GM23338 (cell line): ENCODE data around the gene SNTB2. TPM values are rescaled to one million over a fixed set of nuclear protein-coding genes. Genes with fewer than 3 reads are reported as not detected.

Source experiments
- ATAC-seq: fragments of 200-7000 bp; cut with Tn5 transposase; 3 replicates; pipeline ENCODE4 v1.9.1; 2020
- DNase-seq: peaks from one replicate; pipeline ENCODE4 v3.0.0-alpha.2; 2015; ENCODE audit warnings: low spot score
- H2AFZ ChIP-seq: fragments of 200-600 bp; sonication (generic); 2 replicates; pipeline ENCODE4 v1.8.0; 2016; ENCODE audit warnings: antibody characterized with exemption, mild to moderate bottlenecking, moderate library complexity
- H3F3A ChIP-seq: fragments of 200-600 bp; sonication (generic); replicated peaks from 2 replicates; pipeline ENCODE4 v1.8.0; 2017; ENCODE audit warnings: antibody characterized with exemption, mixed run types, low read depth
- H3K27ac ChIP-seq: fragments of 200-600 bp; sonication (generic); 2 replicates; pipeline ENCODE4 v1.6.1; 2016; ENCODE audit warnings: low read depth
- H3K27me3 ChIP-seq: fragments of 200-600 bp; sonication (generic); 2 replicates; pipeline ENCODE4 v1.8.0; 2016; ENCODE audit warnings: mild to moderate bottlenecking, mixed run types, moderate library complexity; ENCODE audit not compliant: insufficient read depth
- H3K36me3 ChIP-seq: fragments of 200-600 bp; sonication (generic); 2 replicates; pipeline ENCODE4 v1.8.0; 2016; ENCODE audit warnings: mild to moderate bottlenecking; ENCODE audit not compliant: insufficient read depth
- H3K4me1 ChIP-seq: fragments of 200-600 bp; sonication (generic); 2 replicates; pipeline ENCODE4 v1.8.0; 2016; ENCODE audit warnings: mild to moderate bottlenecking, moderate library complexity; ENCODE audit not compliant: insufficient read depth
- H3K4me2 ChIP-seq: fragments of 200-600 bp; sonication (generic); 2 replicates; pipeline ENCODE4 v1.7.1; 2017; ENCODE audit warnings: mixed run types
- H3K4me3 ChIP-seq: fragments of 200-600 bp; sonication (generic); 2 replicates; pipeline ENCODE4 v1.6.1; 2016; ENCODE audit warnings: mixed run types
- H3K79me2 ChIP-seq: fragments of 200-600 bp; sonication (generic); replicated peaks from 2 replicates; pipeline ENCODE4 v1.8.0; 2017; ENCODE audit warnings: mild to moderate bottlenecking; ENCODE audit not compliant: insufficient read depth
- H3K9me2 ChIP-seq: fragments of 200-600 bp; sonication (generic); 2 replicates; pipeline ENCODE4 v1.8.0; 2017; ENCODE audit not compliant: insufficient read depth
- H4K20me1 ChIP-seq: fragments of 200-600 bp; sonication (generic); replicated peaks from 2 replicates; pipeline ENCODE4 v1.8.0; 2017; ENCODE audit warnings: mild to moderate bottlenecking; ENCODE audit not compliant: insufficient read depth
- H3K27ac Mint-ChIP-seq: 2 replicates; pipeline ENCODE4 v1.8.0; 2020; ENCODE audit warnings: inconsistent platforms, mild to moderate bottlenecking, moderate library complexity, mixed read lengths
- H3K27me3 Mint-ChIP-seq: 3 replicates; pipeline ENCODE4 v1.8.0; 2022; ENCODE audit warnings: low read depth, mild to moderate bottlenecking, moderate library complexity, mixed read lengths, inconsistent platforms; ENCODE audit not compliant: insufficient read depth, poor library complexity
- H3K36me3 Mint-ChIP-seq: 3 replicates; pipeline ENCODE4 v1.8.0; 2021; ENCODE audit warnings: low read depth, mild to moderate bottlenecking, inconsistent platforms, moderate library complexity, mixed read lengths
- H3K4me1 Mint-ChIP-seq: 3 replicates; pipeline ENCODE4 v1.8.0; 2020; ENCODE audit warnings: mild to moderate bottlenecking, inconsistent platforms, mixed read lengths
- H3K4me3 Mint-ChIP-seq: 3 replicates; pipeline ENCODE4 v1.8.0; 2021; ENCODE audit warnings: moderate library complexity, mild to moderate bottlenecking, inconsistent platforms, mixed read lengths
- H3K9me3 Mint-ChIP-seq: 3 replicates; pipeline ENCODE4 v1.8.0; 2020; ENCODE audit warnings: moderate library complexity, mild to moderate bottlenecking, inconsistent platforms, mixed read lengths
- CREB1 ChIP-seq: fragments of 250-450 bp; sonication (Bioruptor Pico); IDR thresholded peaks from 2 replicates; pipeline ENCODE4 v1.5.0; 2020; ENCODE audit warnings: low read depth, mild to moderate bottlenecking, moderate library complexity
- EZH2 ChIP-seq: fragments of 200-600 bp; sonication (generic); IDR thresholded peaks from one replicate; pipeline ENCODE4 v1.8.0; 2017; ENCODE audit warnings: antibody characterized with exemption, mild to moderate bottlenecking, low read depth; ENCODE audit not compliant: unreplicated experiment
- EZH2phosphoT487 ChIP-seq: fragments of 200-600 bp; sonication (generic); IDR thresholded peaks from one replicate; pipeline ENCODE4 v1.8.1; 2018; ENCODE audit warnings: antibody characterized with exemption; ENCODE audit not compliant: unreplicated experiment
- JUNB ChIP-seq: IDR thresholded peaks from one replicate; pipeline ENCODE4 v1.6.1; 2016; ENCODE audit warnings: antibody characterized with exemption; ENCODE audit not compliant: unreplicated experiment
- NANOG ChIP-seq: IDR thresholded peaks from 2 replicates; pipeline ENCODE4 v1.6.1; 2016; ENCODE audit warnings: antibody characterized with exemption, borderline replicate concordance
- POLR2AphosphoS5 ChIP-seq: IDR thresholded peaks from 2 replicates; pipeline ENCODE4 v1.6.1; 2016; ENCODE audit warnings: antibody characterized with exemption, low read depth
- REST ChIP-seq: IDR thresholded peaks from one replicate; pipeline ENCODE4 v1.6.1; 2018; ENCODE audit warnings: antibody characterized with exemption; ENCODE audit not compliant: unreplicated experiment
- STAT1 ChIP-seq: IDR thresholded peaks from one replicate; pipeline ENCODE4 v1.6.1; 2016; ENCODE audit warnings: antibody characterized with exemption; ENCODE audit not compliant: unreplicated experiment
- ZNF114 ChIP-seq: fragments of 250-450 bp; sonication (Bioruptor Pico); IDR thresholded peaks from 2 replicates; pipeline ENCODE4 v1.5.0; 2020; ENCODE audit warnings: mild to moderate bottlenecking, moderate library complexity
- ZNF331 ChIP-seq: fragments of 250-450 bp; sonication (Bioruptor Pico); IDR thresholded peaks from 2 replicates; pipeline ENCODE4 v1.5.0; 2020; ENCODE audit warnings: low read depth, mild to moderate bottlenecking, moderate library complexity
- polyA plus RNA-seq: library from polyadenylated mRNA; unstranded; fragments of >200 nt; fragmentation: Nextera tagmentation; extraction: Ambion mirVana; gene quantifications from 2 replicates; pipeline ENCODE4 v1.2.1, GENCODE V29; 2016
- total RNA-seq: library from RNA; depleted of rRNA; stranded (reverse); fragments of >200 nt; shearing (Covaris generic); gene quantifications from 2 replicates; pipeline ENCODE4 v1.2.3, GENCODE V29; 2014
- TF ChIP-seq, protein P1 (sequence below), 2 experiments: fragments of 200-600 bp in 1 of 2; sonication (generic) in 1 of 2; conservative IDR thresholded peaks; 2 replicates each; pipeline versions ENCODE4 v1.5.1 to v1.6.1; 2016 to 2017; ENCODE audit warnings: antibody characterized with exemption in 2 of 2, low read depth in 2 of 2, mild to moderate bottlenecking in 2 of 2, moderate library complexity in 1 of 2
- TF ChIP-seq, protein P2 (sequence below): fragments of 250-450 bp; sonication (Bioruptor Pico); IDR thresholded peaks from 2 replicates; pipeline ENCODE4 v1.5.0; 2020; ENCODE audit warnings: mild to moderate bottlenecking, moderate library complexity
- TF ChIP-seq, protein P3 (sequence below): IDR thresholded peaks from 2 replicates; pipeline ENCODE4 v1.6.1; 2016; ENCODE audit warnings: antibody characterized with exemption

Gene SNTB2
- total and polyA plus RNA-seq, 2 experiments from 2014 or later = 4.8 to 42.7 TPM

DNA sequence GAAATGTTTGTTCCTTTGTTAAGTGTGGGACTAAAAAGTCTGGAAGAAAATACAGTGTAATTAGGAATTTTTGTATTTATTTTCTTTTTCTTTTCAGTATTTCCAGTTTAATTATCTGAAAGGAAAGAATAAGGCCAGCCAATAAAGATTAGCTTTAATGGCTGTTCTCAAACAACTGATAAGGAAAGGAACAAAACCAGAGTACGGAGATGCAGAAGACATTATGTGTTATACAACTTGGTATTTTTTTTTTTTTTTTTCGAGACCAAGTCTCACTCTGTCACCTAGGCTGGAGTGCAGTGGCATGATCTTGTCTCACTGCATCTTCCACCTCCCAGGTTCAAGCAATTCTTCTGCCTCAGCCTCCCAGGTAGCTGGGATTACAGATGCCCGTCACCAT, 47.5 kb downstream of the SNTB2 start:
- Mint-ChIP-seq H3K27me3 (no peaks in the 10 kb centered on the region), H3K4me3 (no peak overlapping the region)
- H3K4me2 ChIP-seq = no peak overlapping the region

More for the DNA sequence above, 47.5 kb downstream of the SNTB2 start:
- H3K36me3 Mint-ChIP-seq = no peaks in the 10 kb centered on the region
- Histone ChIP-seq H3K27ac (no peak overlapping the region), H2AFZ (no peak overlapping the region), H3K9me2 (no peaks in the 10 kb centered on the region), H3K4me3 (no peak overlapping the region), H3K27me3 (no peaks in the 10 kb centered on the region), H3K4me1 (no peaks in the 10 kb centered on the region), H3F3A (no peaks in the 10 kb centered on the region), H3K36me3 (no peaks in the 10 kb centered on the region), H4K20me1 (no peaks in the 10 kb centered on the region), H3K79me2 (peaks cover 18% of the 10 kb centered on the region; the same call in 1 of the 2 replicates)
- H3K27ac Mint-ChIP-seq = no peak overlapping the region
- no peaks in the 10 kb centered on the region for H3K4me1 Mint-ChIP-seq
- no peak for ATAC-seq
- DNase-seq = no peak
- H3K9me3 Mint-ChIP-seq = no peaks in the 10 kb centered on the region
- TF ChIP-seq, protein P1, sequence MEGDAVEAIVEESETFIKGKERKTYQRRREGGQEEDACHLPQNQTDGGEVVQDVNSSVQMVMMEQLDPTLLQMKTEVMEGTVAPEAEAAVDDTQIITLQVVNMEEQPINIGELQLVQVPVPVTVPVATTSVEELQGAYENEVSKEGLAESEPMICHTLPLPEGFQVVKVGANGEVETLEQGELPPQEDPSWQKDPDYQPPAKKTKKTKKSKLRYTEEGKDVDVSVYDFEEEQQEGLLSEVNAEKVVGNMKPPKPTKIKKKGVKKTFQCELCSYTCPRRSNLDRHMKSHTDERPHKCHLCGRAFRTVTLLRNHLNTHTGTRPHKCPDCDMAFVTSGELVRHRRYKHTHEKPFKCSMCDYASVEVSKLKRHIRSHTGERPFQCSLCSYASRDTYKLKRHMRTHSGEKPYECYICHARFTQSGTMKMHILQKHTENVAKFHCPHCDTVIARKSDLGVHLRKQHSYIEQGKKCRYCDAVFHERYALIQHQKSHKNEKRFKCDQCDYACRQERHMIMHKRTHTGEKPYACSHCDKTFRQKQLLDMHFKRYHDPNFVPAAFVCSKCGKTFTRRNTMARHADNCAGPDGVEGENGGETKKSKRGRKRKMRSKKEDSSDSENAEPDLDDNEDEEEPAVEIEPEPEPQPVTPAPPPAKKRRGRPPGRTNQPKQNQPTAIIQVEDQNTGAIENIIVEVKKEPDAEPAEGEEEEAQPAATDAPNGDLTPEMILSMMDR (conservative IDR thresholded peaks at IDR 0.05; ENCODE audit: low read depth in 2 of 2) = no peak
- TF ChIP-seq EZH2 (no peak), NANOG (no peak), STAT1 (no peak), CREB1 (CRISPR knock-in tag) (no peak), REST (no peak), ZNF114 (CRISPR knock-in tag) (no peak), ZNF331 (no peak), JUNB (no peak), EZH2phosphoT487 (no peak), POLR2AphosphoS5 (no peak)
- TF ChIP-seq, protein P2, sequence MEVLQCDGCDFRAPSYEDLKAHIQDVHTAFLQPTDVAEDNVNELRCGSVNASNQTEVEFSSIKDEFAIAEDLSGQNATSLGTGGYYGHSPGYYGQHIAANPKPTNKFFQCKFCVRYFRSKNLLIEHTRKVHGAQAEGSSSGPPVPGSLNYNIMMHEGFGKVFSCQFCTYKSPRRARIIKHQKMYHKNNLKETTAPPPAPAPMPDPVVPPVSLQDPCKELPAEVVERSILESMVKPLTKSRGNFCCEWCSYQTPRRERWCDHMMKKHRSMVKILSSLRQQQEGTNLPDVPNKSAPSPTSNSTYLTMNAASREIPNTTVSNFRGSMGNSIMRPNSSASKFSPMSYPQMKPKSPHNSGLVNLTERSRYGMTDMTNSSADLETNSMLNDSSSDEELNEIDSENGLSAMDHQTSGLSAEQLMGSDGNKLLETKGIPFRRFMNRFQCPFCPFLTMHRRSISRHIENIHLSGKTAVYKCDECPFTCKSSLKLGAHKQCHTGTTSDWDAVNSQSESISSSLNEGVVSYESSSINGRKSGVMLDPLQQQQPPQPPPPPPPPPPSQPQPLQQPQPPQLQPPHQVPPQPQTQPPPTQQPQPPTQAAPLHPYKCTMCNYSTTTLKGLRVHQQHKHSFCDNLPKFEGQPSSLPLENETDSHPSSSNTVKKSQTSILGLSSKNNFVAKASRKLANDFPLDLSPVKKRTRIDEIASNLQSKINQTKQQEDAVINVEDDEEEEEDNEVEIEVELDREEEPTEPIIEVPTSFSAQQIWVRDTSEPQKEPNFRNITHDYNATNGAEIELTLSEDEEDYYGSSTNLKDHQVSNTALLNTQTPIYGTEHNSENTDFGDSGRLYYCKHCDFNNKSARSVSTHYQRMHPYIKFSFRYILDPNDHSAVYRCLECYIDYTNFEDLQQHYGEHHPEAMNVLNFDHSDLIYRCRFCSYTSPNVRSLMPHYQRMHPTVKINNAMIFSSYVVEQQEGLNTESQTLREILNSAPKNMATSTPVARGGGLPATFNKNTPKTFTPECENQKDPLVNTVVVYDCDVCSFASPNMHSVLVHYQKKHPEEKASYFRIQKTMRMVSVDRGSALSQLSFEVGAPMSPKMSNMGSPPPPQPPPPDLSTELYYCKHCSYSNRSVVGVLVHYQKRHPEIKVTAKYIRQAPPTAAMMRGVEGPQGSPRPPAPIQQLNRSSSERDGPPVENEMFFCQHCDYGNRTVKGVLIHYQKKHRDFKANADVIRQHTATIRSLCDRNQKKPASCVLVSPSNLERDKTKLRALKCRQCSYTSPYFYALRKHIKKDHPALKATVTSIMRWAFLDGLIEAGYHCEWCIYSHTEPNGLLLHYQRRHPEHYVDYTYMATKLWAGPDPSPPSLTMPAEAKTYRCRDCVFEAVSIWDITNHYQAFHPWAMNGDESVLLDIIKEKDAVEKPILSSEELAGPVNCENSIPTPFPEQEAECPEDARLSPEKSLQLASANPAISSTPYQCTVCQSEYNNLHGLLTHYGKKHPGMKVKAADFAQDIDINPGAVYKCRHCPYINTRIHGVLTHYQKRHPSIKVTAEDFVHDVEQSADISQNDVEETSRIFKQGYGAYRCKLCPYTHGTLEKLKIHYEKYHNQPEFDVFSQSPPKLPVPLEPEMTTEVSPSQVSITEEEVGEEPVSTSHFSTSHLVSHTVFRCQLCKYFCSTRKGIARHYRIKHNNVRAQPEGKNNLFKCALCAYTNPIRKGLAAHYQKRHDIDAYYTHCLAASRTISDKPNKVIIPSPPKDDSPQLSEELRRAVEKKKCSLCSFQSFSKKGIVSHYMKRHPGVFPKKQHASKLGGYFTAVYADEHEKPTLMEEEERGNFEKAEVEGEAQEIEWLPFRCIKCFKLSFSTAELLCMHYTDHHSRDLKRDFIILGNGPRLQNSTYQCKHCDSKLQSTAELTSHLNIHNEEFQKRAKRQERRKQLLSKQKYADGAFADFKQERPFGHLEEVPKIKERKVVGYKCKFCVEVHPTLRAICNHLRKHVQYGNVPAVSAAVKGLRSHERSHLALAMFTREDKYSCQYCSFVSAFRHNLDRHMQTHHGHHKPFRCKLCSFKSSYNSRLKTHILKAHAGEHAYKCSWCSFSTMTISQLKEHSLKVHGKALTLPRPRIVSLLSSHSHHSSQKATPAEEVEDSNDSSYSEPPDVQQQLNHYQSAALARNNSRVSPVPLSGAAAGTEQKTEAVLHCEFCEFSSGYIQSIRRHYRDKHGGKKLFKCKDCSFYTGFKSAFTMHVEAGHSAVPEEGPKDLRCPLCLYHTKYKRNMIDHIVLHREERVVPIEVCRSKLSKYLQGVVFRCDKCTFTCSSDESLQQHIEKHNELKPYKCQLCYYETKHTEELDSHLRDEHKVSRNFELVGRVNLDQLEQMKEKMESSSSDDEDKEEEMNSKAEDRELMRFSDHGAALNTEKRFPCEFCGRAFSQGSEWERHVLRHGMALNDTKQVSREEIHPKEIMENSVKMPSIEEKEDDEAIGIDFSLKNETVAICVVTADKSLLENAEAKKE = no peak
- TF ChIP-seq, protein P3, sequence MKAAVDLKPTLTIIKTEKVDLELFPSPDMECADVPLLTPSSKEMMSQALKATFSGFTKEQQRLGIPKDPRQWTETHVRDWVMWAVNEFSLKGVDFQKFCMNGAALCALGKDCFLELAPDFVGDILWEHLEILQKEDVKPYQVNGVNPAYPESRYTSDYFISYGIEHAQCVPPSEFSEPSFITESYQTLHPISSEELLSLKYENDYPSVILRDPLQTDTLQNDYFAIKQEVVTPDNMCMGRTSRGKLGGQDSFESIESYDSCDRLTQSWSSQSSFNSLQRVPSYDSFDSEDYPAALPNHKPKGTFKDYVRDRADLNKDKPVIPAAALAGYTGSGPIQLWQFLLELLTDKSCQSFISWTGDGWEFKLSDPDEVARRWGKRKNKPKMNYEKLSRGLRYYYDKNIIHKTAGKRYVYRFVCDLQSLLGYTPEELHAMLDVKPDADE = no peak
